Measurements from ENCODE around the gene CENPO. TPM values are rescaled to one million over a fixed set of nuclear protein-coding genes. Genes with fewer than 3 reads are reported as not detected.

Gene CENPO
- total RNA-seq, 1 experiment from 2014 or later: 27.9 TPM

DNA sequence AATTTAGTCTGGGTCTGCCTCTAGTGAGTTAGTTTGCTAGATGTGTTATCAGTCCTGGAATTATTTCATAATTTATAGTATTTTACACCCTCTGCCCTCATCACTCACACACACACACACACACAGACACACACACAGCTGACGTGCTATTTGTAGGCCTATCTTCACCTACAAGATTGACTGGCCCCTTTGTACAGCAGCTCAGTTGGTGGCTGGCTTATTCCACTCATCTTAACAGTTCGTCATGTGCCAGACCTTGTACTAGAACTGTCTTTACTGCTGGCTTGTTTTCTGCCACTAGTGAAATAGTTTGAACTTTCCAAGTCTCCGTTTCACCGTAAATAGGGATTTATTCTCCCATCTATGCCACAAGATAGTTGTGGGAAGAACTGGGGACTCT, 21.3 kb downstream of the CENPO start:
- no peak for ATAC-seq
- Histone ChIP-seq H3K9ac (ENCODE audit: low read length) (no peak overlapping the region), H2AFZ (ENCODE audit: low read depth, low read length, poor library complexity, severe bottlenecking) (no peak overlapping the region), H3K4me2 (ENCODE audit: low read length) (no peak overlapping the region), H4K20me1 (ENCODE audit: insufficient read depth) (no peaks in the 10 kb centered on the region), H3K27ac (ENCODE audit: low read depth, low read length) (no peak overlapping the region), H3K27me3 (ENCODE audit: insufficient read depth, low read length) (no peaks in the 10 kb centered on the region), H3K79me2 (ENCODE audit: insufficient read depth, low read length) (peaks cover 54% of the 10 kb centered on the region), H3K4me1 (ENCODE audit: control insufficient read depth in 1 of 2, insufficient read depth in 2 of 2, low read length in 2 of 2) (peaks cover 0 to 2% of the 10 kb centered on the region in 2 experiments; a peak in 2 of 4 replicates), H3K4me3 (replicated peaks in 1 of 2; ENCODE audit: low read depth in 1 of 2, low read length in 2 of 2) (no peak overlapping the region), H3K9me3 (ENCODE audit: control insufficient read depth in 1 of 2, insufficient read depth in 1 of 2, low read depth in 1 of 2, low read length in 2 of 2) (no peaks in the 10 kb centered on the region), H3K9me2 (ENCODE audit: insufficient read depth) (no peaks in the 10 kb centered on the region), H3K36me3 (ENCODE audit: control insufficient read depth in 1 of 2, insufficient read depth in 2 of 2, low read length in 2 of 2) (peaks cover 30 to 45% of the 10 kb centered on the region in 2 experiments)
- BruUV-seq (replicated peaks): no TSS peak
- ChIA-PET CTCF (no interaction called here), RAD21 (ENCODE audit: low non-redundant PET in 1 of 2, low total read pairs in 2 of 2, uncharacterized antibody in 2 of 2, unreplicated experiment in 2 of 2) (no interaction called here), POLR2A (no interaction called here)
- intact Hi-C loops (cut with micrococcal nuclease): no loop called here
- DNase-seq (ENCODE audit: low read depth, low spot score): no peak
- no peak for TF ChIP-seq EZH2phosphoT487 (IDR thresholded peaks at IDR 0.05; ENCODE audit: borderline replicate concordance)
- no peak for TF ChIP-seq SRF (IDR thresholded peaks at IDR 0.05; ENCODE audit: low read depth)
- TF ChIP-seq POLR2A (IDR thresholded peaks at IDR 0.05; ENCODE audit: borderline replicate concordance, extremely low read depth, insufficient read depth, insufficient read length): no peak
- no peak for TF ChIP-seq YY1 (IDR thresholded peaks at IDR 0.05; ENCODE audit: extremely low read depth, insufficient replicate concordance, low read depth, low read length)
- TF ChIP-seq CBX3 (IDR thresholded peaks at IDR 0.05; ENCODE audit: low read depth): no peak
- no peak for TF ChIP-seq RAD21 (IDR thresholded peaks at IDR 0.05; ENCODE audit: low read depth)
- TF ChIP-seq FOSL1 (IDR thresholded peaks at IDR 0.05; ENCODE audit: low read depth): no peak
- TF ChIP-seq, protein P1, sequence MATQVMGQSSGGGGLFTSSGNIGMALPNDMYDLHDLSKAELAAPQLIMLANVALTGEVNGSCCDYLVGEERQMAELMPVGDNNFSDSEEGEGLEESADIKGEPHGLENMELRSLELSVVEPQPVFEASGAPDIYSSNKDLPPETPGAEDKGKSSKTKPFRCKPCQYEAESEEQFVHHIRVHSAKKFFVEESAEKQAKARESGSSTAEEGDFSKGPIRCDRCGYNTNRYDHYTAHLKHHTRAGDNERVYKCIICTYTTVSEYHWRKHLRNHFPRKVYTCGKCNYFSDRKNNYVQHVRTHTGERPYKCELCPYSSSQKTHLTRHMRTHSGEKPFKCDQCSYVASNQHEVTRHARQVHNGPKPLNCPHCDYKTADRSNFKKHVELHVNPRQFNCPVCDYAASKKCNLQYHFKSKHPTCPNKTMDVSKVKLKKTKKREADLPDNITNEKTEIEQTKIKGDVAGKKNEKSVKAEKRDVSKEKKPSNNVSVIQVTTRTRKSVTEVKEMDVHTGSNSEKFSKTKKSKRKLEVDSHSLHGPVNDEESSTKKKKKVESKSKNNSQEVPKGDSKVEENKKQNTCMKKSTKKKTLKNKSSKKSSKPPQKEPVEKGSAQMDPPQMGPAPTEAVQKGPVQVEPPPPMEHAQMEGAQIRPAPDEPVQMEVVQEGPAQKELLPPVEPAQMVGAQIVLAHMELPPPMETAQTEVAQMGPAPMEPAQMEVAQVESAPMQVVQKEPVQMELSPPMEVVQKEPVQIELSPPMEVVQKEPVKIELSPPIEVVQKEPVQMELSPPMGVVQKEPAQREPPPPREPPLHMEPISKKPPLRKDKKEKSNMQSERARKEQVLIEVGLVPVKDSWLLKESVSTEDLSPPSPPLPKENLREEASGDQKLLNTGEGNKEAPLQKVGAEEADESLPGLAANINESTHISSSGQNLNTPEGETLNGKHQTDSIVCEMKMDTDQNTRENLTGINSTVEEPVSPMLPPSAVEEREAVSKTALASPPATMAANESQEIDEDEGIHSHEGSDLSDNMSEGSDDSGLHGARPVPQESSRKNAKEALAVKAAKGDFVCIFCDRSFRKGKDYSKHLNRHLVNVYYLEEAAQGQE (IDR thresholded peaks at IDR 0.05; ENCODE audit: low read depth): no peak
- TF ChIP-seq, protein P2, sequence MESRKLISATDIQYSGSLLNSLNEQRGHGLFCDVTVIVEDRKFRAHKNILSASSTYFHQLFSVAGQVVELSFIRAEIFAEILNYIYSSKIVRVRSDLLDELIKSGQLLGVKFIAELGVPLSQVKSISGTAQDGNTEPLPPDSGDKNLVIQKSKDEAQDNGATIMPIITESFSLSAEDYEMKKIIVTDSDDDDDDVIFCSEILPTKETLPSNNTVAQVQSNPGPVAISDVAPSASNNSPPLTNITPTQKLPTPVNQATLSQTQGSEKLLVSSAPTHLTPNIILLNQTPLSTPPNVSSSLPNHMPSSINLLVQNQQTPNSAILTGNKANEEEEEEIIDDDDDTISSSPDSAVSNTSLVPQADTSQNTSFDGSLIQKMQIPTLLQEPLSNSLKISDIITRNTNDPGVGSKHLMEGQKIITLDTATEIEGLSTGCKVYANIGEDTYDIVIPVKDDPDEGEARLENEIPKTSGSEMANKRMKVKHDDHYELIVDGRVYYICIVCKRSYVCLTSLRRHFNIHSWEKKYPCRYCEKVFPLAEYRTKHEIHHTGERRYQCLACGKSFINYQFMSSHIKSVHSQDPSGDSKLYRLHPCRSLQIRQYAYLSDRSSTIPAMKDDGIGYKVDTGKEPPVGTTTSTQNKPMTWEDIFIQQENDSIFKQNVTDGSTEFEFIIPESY (IDR thresholded peaks at IDR 0.05; ENCODE audit: extremely low read depth, insufficient replicate concordance, low read length): no peak
- no peak for TF ChIP-seq EGR1 (IDR thresholded peaks at IDR 0.05; ENCODE audit: low read depth)
- no peak for TF ChIP-seq ZNF274 (IDR thresholded peaks at IDR 0.05; ENCODE audit: low read depth, low read length)
- TF ChIP-seq MAX (IDR thresholded peaks at IDR 0.05): no peak
- no peak for TF ChIP-seq TCF7L2 (IDR thresholded peaks at IDR 0.05; ENCODE audit: borderline replicate concordance, extremely low read depth, insufficient read depth, insufficient read length)
- TF ChIP-seq SP1 (IDR thresholded peaks at IDR 0.05; ENCODE audit: low read depth): no peak
- TF ChIP-seq CEBPB (IDR thresholded peaks at IDR 0.05; ENCODE audit: low read depth): no peak
- TF ChIP-seq JUND (IDR thresholded peaks at IDR 0.05): no peak
- TF ChIP-seq SIN3A (IDR thresholded peaks at IDR 0.05; ENCODE audit: low read depth): no peak
- no peak for TF ChIP-seq POLR2AphosphoS5 (IDR thresholded peaks at IDR 0.05; ENCODE audit: low read depth, low read length)
- TF ChIP-seq EZH2 (IDR thresholded peaks at IDR 0.05): no peak
